ENCODE measurements around the gene CR1. TPM values are rescaled to one million over a fixed set of nuclear protein-coding genes. Genes with fewer than 3 reads are reported as not detected.

CR1 gene
- total RNA-seq, 2 experiments from 2014 or later: 0.02 to 0.05 TPM

GRCh38 chr1:207691010-207691409 lies 195.1 kb downstream of the CR1 start:
- no peak overlapping the region for H3K27ac Mint-ChIP-seq
- no peak overlapping the region for H3K4me3 Mint-ChIP-seq
- peaks cover 5% of the 10 kb centered on the region for H3K27me3 Mint-ChIP-seq
- ChIA-PET CTCF (interaction anchor here (1.2 kb wide), 1 partner anchor 485 kb away, joined by 3 read pairs; no protein-coding TSS in a partner anchor), POLR2A (no interaction called here)
- no peaks in the 10 kb centered on the region for H3K9me3 Mint-ChIP-seq (ENCODE audit: low read depth)
- H3K4me1 Mint-ChIP-seq: no peaks in the 10 kb centered on the region
- intact Hi-C loops (cut with DNase I, micrococcal nuclease): no loop called here
- ATAC-seq (no peak), DNase-seq (no peak)
- no peaks in the 10 kb centered on the region for H3K36me3 Mint-ChIP-seq (ENCODE audit: low read depth)

Other genes starting within 250 kb of the CR1 start
- 10 to 100 TPM; 56.8 to 92.7 TPM for gene CD55, start 174.5 kb upstream of the CR1 start, total RNA-seq
- gene CR2, start 41.8 kb upstream of the CR1 start, total RNA-seq: under 1 TPM; 0.28 to 0.39 TPM
- gene CR1L, start 149.0 kb downstream of the CR1 start, total RNA-seq: not detected